Measurements from ENCODE around the gene ZC3H12D. TPM values are rescaled to one million over a fixed set of nuclear protein-coding genes. Genes with fewer than 3 reads are reported as not detected.

The ZC3H12D gene
- total and polyA plus RNA-seq, 11 donors = 0.14 to 3.0 (median 0.42) TPM

DNA sequence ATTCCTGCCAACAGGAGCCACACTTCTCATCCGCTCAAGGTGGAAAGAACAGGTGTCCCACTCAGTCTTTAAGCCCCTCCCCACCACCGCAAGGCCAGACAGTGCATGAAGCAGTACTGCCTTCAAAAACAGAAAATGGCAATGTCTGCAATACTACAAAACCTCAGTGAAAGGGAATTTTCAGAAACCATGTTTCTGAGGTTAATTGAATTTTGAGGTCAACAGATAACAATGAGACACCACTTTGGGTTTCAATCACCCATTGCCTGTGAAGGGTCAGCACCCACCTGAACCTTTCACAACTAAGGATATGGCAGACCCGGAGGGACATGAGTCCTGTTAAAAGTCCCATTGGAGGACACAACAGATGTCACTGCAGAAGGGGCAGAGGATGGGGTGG, 13.0 kb downstream of the ZC3H12D start:
- no peak for DNase-seq
- H3K36me3 ChIP-seq = peaks cover 0 to 19% (median 0%) of the 10 kb centered on the region in 9 donors
- no peak for ATAC-seq
- H3K4me1 ChIP-seq = peaks cover 0 to 21% (median 9%) of the 10 kb centered on the region in 12 donors
- TF ChIP-seq, protein P1, sequence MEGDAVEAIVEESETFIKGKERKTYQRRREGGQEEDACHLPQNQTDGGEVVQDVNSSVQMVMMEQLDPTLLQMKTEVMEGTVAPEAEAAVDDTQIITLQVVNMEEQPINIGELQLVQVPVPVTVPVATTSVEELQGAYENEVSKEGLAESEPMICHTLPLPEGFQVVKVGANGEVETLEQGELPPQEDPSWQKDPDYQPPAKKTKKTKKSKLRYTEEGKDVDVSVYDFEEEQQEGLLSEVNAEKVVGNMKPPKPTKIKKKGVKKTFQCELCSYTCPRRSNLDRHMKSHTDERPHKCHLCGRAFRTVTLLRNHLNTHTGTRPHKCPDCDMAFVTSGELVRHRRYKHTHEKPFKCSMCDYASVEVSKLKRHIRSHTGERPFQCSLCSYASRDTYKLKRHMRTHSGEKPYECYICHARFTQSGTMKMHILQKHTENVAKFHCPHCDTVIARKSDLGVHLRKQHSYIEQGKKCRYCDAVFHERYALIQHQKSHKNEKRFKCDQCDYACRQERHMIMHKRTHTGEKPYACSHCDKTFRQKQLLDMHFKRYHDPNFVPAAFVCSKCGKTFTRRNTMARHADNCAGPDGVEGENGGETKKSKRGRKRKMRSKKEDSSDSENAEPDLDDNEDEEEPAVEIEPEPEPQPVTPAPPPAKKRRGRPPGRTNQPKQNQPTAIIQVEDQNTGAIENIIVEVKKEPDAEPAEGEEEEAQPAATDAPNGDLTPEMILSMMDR (IDR thresholded peaks at IDR 0.05) = no peak
- no peak for TF ChIP-seq POLR2A (IDR thresholded peaks at IDR 0.05)
- H3K4me3 ChIP-seq = no peak overlapping the region
- no peaks in the 10 kb centered on the region for H3K9me3 ChIP-seq
- intact Hi-C loops (cut with DNase I) = no loop called here
- H3K27ac ChIP-seq = no peak overlapping the region
- 59 to 90% (median 80%) methylated on average over 3 of the region's 3 CpGs for WGBS, 4 donors
- peaks cover 0 to 13% (median 0%) of the 10 kb centered on the region in 9 donors for H3K27me3 ChIP-seq

DNA sequence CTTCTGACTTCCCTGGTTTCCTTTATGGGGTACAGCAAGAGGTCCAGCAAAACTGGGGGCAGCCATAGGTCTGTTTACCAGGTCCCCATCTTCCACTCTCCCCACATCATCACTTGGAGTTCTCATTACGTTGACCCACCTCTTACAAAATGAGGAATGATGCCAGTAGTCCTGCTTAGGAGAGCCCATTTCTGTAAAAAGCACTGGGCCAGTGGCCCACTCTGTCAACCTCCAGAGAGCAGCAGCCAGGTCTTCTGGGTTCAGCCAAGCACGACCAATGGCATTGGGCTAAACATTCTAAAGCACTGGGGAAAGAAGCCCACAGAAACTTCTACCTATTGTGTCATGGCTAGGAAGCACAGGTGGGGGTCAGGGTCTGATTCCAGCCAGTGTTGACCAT, 13.9 kb downstream of the ZC3H12D start:
- intact Hi-C loops (cut with DNase I) = no loop called here
- Histone ChIP-seq H3K4me1 (peaks cover 0 to 26% (median 9%) of the 10 kb centered on the region in 12 donors), H3K27me3 (peaks cover 0 to 16% (median 0%) of the 10 kb centered on the region in 9 donors), H3K4me3 (no peak overlapping the region), H3K36me3 (peaks cover 0 to 19% (median 0%) of the 10 kb centered on the region in 9 donors), H3K9me3 (no peaks in the 10 kb centered on the region), H3K27ac (no peak overlapping the region)
- no peak for ATAC-seq
- DNase-seq = no peak
- 96 to 100% (median 97%) methylated on average over 2 of the region's 2 CpGs for WGBS, 4 donors
- TF ChIP-seq, protein P1 (IDR thresholded peaks at IDR 0.05) = no peak
- no peak for TF ChIP-seq POLR2A (IDR thresholded peaks at IDR 0.05)

DNA sequence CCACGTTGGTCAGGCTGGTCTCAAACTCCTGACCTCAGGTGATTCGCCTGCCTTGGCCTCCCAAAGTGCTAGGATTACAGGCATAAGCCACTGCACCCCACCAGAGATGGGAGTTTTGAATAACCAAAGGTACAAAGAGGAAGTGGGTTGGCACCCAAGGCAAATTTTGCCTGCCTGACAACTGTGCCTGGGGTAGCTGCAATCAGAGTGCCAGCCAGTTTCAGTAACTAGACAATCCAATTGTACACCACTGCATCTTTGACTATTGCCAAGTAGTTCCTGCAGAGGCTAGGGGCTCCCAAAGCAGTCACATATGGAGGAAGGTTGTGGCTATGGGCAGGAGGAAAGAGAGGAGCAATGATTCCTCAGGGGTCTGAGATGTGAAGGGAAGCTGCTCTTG, 16.6 kb downstream of the ZC3H12D start:
- Histone ChIP-seq H3K36me3 (peaks cover 0 to 10% (median 0%) of the 10 kb centered on the region in 9 donors), H3K9me3 (no peaks in the 10 kb centered on the region), H3K27me3 (peaks cover 0 to 16% (median 0%) of the 10 kb centered on the region in 9 donors), H3K4me3 (no peak overlapping the region), H3K27ac (no peak overlapping the region), H3K4me1 (peaks cover 0 to 19% (median 4%) of the 10 kb centered on the region in 12 donors)
- intact Hi-C loops (cut with DNase I) = no loop called here
- TF ChIP-seq POLR2A (IDR thresholded peaks at IDR 0.05) = no peak
- TF ChIP-seq, protein P1 (IDR thresholded peaks at IDR 0.05) = no peak
- ATAC-seq = no peak
- WGBS, 4 donors = 90 to 96% (median 94%) methylated on average over 2 of the region's 2 CpGs
- DNase-seq = peak in 1 of 5 donors; percentile 7

DNA sequence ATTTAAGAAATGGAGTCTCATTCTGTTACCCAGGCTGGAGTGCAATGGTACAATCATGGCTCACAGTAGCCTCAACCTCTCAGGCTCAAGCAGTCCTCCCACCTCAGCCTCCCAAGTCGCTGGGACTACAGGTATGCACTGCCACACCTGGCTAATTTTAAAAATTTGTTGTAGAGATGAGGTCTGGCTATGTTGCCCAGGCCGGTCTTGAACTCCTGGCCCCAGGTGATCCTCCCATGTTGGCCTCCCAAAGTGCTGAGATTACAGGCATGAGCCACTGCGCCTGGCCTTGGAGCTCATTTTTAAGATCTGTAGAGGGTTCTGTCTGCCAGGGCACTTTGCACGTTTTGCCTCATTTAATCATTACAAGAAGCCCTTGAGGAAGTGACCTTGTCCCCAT, 17.5 kb downstream of the ZC3H12D start:
- ATAC-seq = no peak
- 80 to 88% (median 81%) methylated on average over 4 of the region's 4 CpGs for WGBS, 4 donors

More for the DNA sequence above, 17.5 kb downstream of the ZC3H12D start:
- H3K4me3 ChIP-seq = no peak overlapping the region
- no peak for TF ChIP-seq POLR2A (IDR thresholded peaks at IDR 0.05)
- TF ChIP-seq, protein P1 (IDR thresholded peaks at IDR 0.05) = no peak
- no peaks in the 10 kb centered on the region for H3K9me3 ChIP-seq
- intact Hi-C loops (cut with DNase I) = no loop called here
- H3K36me3 ChIP-seq = peaks cover 0 to 10% (median 0%) of the 10 kb centered on the region in 9 donors
- peak in 1 of 5 donors; percentile 7 for DNase-seq
- peaks cover 0 to 16% (median 0%) of the 10 kb centered on the region in 9 donors for H3K27me3 ChIP-seq
- peaks cover 0 to 19% (median 0%) of the 10 kb centered on the region in 12 donors for H3K4me1 ChIP-seq
- H3K27ac ChIP-seq = no peak overlapping the region

Measured in heart left ventricle (tissue), 16 donors.